Small intestine (tissue), 7 donors: Measurements from ENCODE around the gene KCTD14. TPM values are rescaled to one million over a fixed set of nuclear protein-coding genes. Genes with fewer than 3 reads are reported as not detected.
"Not testable (repeated sequence)": the region's sequence is repeated elsewhere in the genome, so short reads cannot be mapped to it uniquely, and the experiment has no call there.

ENCODE experiments used
- DNase-seq, 2 donors: peaks; one replicate each; pipeline versions ENCODE4 v3.0.0 to v3.0.0-alpha.2; 2013
- FAIRE-seq: peaks from 2 replicates; lab custom pipeline; 2012; peaks lifted over from hg19 to GRCh38; lab: Jason Lieb, UNC
- H3K27ac ChIP-seq, 3 donors: one replicate each; pipeline ENCODE4 v1.5.1; 2013; ENCODE audit warnings: low read length in 2 of 3, mild to moderate bottlenecking in 2 of 3, control low read depth in 1 of 3, inconsistent platforms in 1 of 3, low read depth in 1 of 3, moderate library complexity in 1 of 3
- H3K27me3 ChIP-seq, 3 donors: one replicate each; pipeline ENCODE4 v1.6.1; 2013; ENCODE audit warnings: low read length in 3 of 3, inconsistent platforms in 1 of 3; ENCODE audit not compliant: control insufficient read depth in 3 of 3, insufficient read depth in 3 of 3
- H3K36me3 ChIP-seq, 3 donors: one replicate each; pipeline ENCODE4 v1.6.1; 2013; ENCODE audit warnings: low read length in 3 of 3, inconsistent platforms in 1 of 3, low read depth in 1 of 3, mild to moderate bottlenecking in 1 of 3, moderate library complexity in 1 of 3; ENCODE audit not compliant: control insufficient read depth in 3 of 3, insufficient read depth in 2 of 3
- H3K4me1 ChIP-seq, 3 donors: one replicate each; pipeline ENCODE4 v1.6.1; 2013; ENCODE audit warnings: low read length in 2 of 3, inconsistent platforms in 1 of 3, low read depth in 1 of 3, mild to moderate bottlenecking in 1 of 3, moderate library complexity in 1 of 3; ENCODE audit not compliant: control insufficient read depth in 3 of 3, insufficient read depth in 2 of 3
- H3K4me3 ChIP-seq, 3 donors: one replicate each; pipeline ENCODE4 v1.5.1; 2013; ENCODE audit warnings: low read length in 3 of 3, control low read depth in 1 of 3, inconsistent platforms in 1 of 3, low read depth in 1 of 3, mild to moderate bottlenecking in 1 of 3, moderate library complexity in 1 of 3
- H3K9me3 ChIP-seq, 2 donors: one replicate each; pipeline ENCODE4 v1.6.1; 2013; ENCODE audit warnings: low read depth in 1 of 2, low read length in 1 of 2; ENCODE audit not compliant: control insufficient read depth in 2 of 2, insufficient read depth in 1 of 2
- WGBS, 3 donors: extraction: QIAGEN DNeasy Blood & Tissue Kit; methylation state at CpG; one replicate each; pipeline ENCODE4 v1.1.7; 2013; 5-methylcytosine and 5-hydroxymethylcytosine counted together
- polyA plus RNA-seq, 4 donors: library from polyadenylated mRNA; stranded (reverse) in 3 of 4; unstranded in 1 of 4; fragments of 200-250 nt in 3 of 4; fragments of 120-200 nt in 1 of 4; gene quantifications; one replicate each; pipeline versions ENCODE4 v1.2.1 to v1.2.3, GENCODE V29; 2013
- donor health status: healthy with polysubstance abuse.
- donor health status: control.
- donor health status: control.
- donor health status: Bipolar disorder and iron deficiency.
- donor health status: healthy.

KCTD14 gene
- polyA plus RNA-seq, 4 donors: 2.5 to 11.1 (median 5.2) TPM

GRCh38 chr11:77986456-77986855 lies 36.6 kb downstream of the KCTD14 start:
- peaks cover 0 to 23% (median 2%) of the 10 kb centered on the region in 3 donors for H3K36me3 ChIP-seq
- DNase-seq, FAIRE-seq, H3K27me3 ChIP-seq, H3K27ac ChIP-seq, H3K4me1 ChIP-seq, H3K9me3 ChIP-seq, H3K4me3 ChIP-seq: not testable (repeated sequence)
- 97 to 98% (median 98%) methylated on average over 8 of the region's 8 CpGs for WGBS, 3 donors

GRCh38 chr11:77981346-77981947 lies 41.6 kb downstream of the KCTD14 start:
- FAIRE-seq (no peak), DNase-seq (no peak)
- H3K4me1 ChIP-seq: no peaks in the 10 kb centered on the region
- H3K27me3 ChIP-seq: no peaks in the 10 kb centered on the region
- H3K4me3 ChIP-seq: no peak overlapping the region
- H3K9me3 ChIP-seq: no peaks in the 10 kb centered on the region
- peaks cover 0 to 16% (median 9%) of the 10 kb centered on the region in 3 donors for H3K36me3 ChIP-seq
- H3K27ac ChIP-seq: no peak overlapping the region
- WGBS, 3 donors: 91 to 96% (median 94%) methylated on average over 2 of the region's 2 CpGs

GRCh38 chr11:77968337-77968736 lies 54.7 kb downstream of the KCTD14 start:
- peaks cover 0 to 11% (median 3%) of the 10 kb centered on the region in 3 donors for H3K36me3 ChIP-seq
- H3K4me3 ChIP-seq: no peak overlapping the region
- FAIRE-seq (no peak), DNase-seq (no peak)
- 90 to 98% (median 95%) methylated on average over 2 of the region's 2 CpGs for WGBS, 3 donors
- H3K27ac ChIP-seq: no peak overlapping the region
- no peaks in the 10 kb centered on the region for H3K9me3 ChIP-seq
- H3K27me3 ChIP-seq: no peaks in the 10 kb centered on the region
- no peaks in the 10 kb centered on the region for H3K4me1 ChIP-seq

- Histone ChIP-seq H3K27me3 (no peaks in the 10 kb centered on the region), H3K27ac (no peak overlapping the region), H3K36me3 (peaks cover 0 to 11% (median 3%) of the 10 kb centered on the region in 3 donors), H3K4me3 (no peak overlapping the region), H3K4me1 (no peaks in the 10 kb centered on the region), H3K9me3 (no peaks in the 10 kb centered on the region)
- DNase-seq (no peak), FAIRE-seq (no peak)
Measured at GRCh38 chr11:77967753-77968152, 55.3 kb downstream of the KCTD14 start.

- WGBS, 3 donors: 91 to 96% (median 93%) methylated on average over 2 of the region's 2 CpGs
- Histone ChIP-seq H3K27me3 (no peaks in the 10 kb centered on the region), H3K36me3 (peaks cover 0 to 12% (median 3%) of the 10 kb centered on the region in 3 donors), H3K4me1 (no peaks in the 10 kb centered on the region), H3K4me3 (no peak overlapping the region), H3K27ac (no peak overlapping the region), H3K9me3 (no peaks in the 10 kb centered on the region)
- FAIRE-seq (no peak), DNase-seq (no peak)
Measured at GRCh38 chr11:77967121-77967520, 56.0 kb downstream of the KCTD14 start.

- no peaks in the 10 kb centered on the region for H3K9me3 ChIP-seq
- H3K4me1 ChIP-seq: no peaks in the 10 kb centered on the region
- H3K27me3 ChIP-seq: no peaks in the 10 kb centered on the region
- no peak for DNase-seq
- 90 to 95% (median 95%) methylated on average over 2 of the region's 2 CpGs for WGBS, 3 donors
- FAIRE-seq: no peak
- no peak overlapping the region for H3K4me3 ChIP-seq
- no peak overlapping the region for H3K27ac ChIP-seq
- peaks cover 0 to 11% (median 3%) of the 10 kb centered on the region in 3 donors for H3K36me3 ChIP-seq
Measured at GRCh38 chr11:77966338-77966737, 56.7 kb downstream of the KCTD14 start.

Other genes with a start within 250 kb of the KCTD14 start
- 10 to 100 TPM in 3 of 4 donors, 1 to 10 TPM in 1; 9.8 to 28.5 (median 12.1) TPM for gene RSF1, start 202.6 kb downstream of the KCTD14 start, polyA plus RNA-seq
- gene AAMDC, start 202.1 kb downstream of the KCTD14 start, polyA plus RNA-seq: 100 to 1,000 TPM in 1 of 4 donors, 10 to 100 TPM in 3; 29.5 to 106 (median 63.8) TPM
- gene INTS4, start 28.6 kb downstream of the KCTD14 start, polyA plus RNA-seq: 10 to 100 TPM; 15.1 to 28.0 (median 20.4) TPM
- gene THRSP, start 40.6 kb upstream of the KCTD14 start, polyA plus RNA-seq: 10 to 100 TPM in 1 of 4 donors, under 1 TPM in 2, not detected in 1; 0.09 to 17.5 (median 0.54) TPM
- 100 to 1,000 TPM; 172 to 381 (median 178) TPM for gene NDUFC2, start 56.6 kb upstream of the KCTD14 start, polyA plus RNA-seq
- gene ALG8, start 116.3 kb upstream of the KCTD14 start, polyA plus RNA-seq: 10 to 100 TPM in 3 of 4 donors, 1 to 10 TPM in 1; 10.0 to 39.0 (median 19.6) TPM
- gene KCTD21, start 165.3 kb upstream of the KCTD14 start, polyA plus RNA-seq: 1 to 10 TPM; 4.1 to 6.5 (median 5.6) TPM
- gene USP35, start 165.6 kb upstream of the KCTD14 start, polyA plus RNA-seq: 1 to 10 TPM; 1.7 to 7.8 (median 3.5) TPM